Spinal cord (tissue), 10 donors: Measurements from ENCODE around the gene KANK3. TPM values are rescaled to one million over a fixed set of nuclear protein-coding genes. Genes with fewer than 3 reads are reported as not detected.

ENCODE experiments used
- DNase-seq, 6 donors: peaks; one replicate each; pipeline versions ENCODE4 v3.0.0 to v3.0.0-alpha.2; 2013 to 2015; ENCODE audit warnings: low spot score in 6 of 6, low read depth in 4 of 6
- H3K27ac ChIP-seq: one replicate; pipeline ENCODE4 v1.5.1; 2013; ENCODE audit warnings: low read depth, low read length, control low read depth
- H3K27me3 ChIP-seq: one replicate; pipeline ENCODE4 v1.6.1; 2013; ENCODE audit warnings: low read length; ENCODE audit not compliant: control insufficient read depth, insufficient read depth
- H3K36me3 ChIP-seq: one replicate; pipeline ENCODE4 v1.6.1; 2013; ENCODE audit warnings: low read length; ENCODE audit not compliant: control insufficient read depth, insufficient read depth
- H3K4me1 ChIP-seq: one replicate; pipeline ENCODE4 v1.6.1; 2013; ENCODE audit warnings: low read length; ENCODE audit not compliant: control insufficient read depth, insufficient read depth
- H3K4me3 ChIP-seq: one replicate; pipeline ENCODE4 v1.5.1; 2013; ENCODE audit warnings: low read depth, low read length, control low read depth
- H3K9me3 ChIP-seq: one replicate; pipeline ENCODE4 v1.6.1; 2013; ENCODE audit warnings: low read length; ENCODE audit not compliant: control insufficient read depth, insufficient read depth
- WGBS: methylation state at CpG from one replicate; pipeline ENCODE4 v1.1.5; 2013; ENCODE audit warnings: missing lambda C conversion rate; ENCODE audit not compliant: insufficient coverage; 5-methylcytosine and 5-hydroxymethylcytosine counted together
- polyA plus RNA-seq, 2 donors: library from polyadenylated mRNA; unstranded; fragments of 120-200 nt; gene quantifications; one replicate each; pipeline ENCODE4 v1.2.1, GENCODE V29; 2013; ENCODE audit not compliant: insufficient read length in 2 of 2
- total RNA-seq, 2 donors: library from RNA; depleted of rRNA in 1 of 2; stranded (reverse); fragments of 120-200 nt in 1 of 2; fragments of >200 nt in 1 of 2; gene quantifications; one replicate each; pipeline versions ENCODE4 v1.2.3 to v1.2.4, GENCODE V29; 2013 to 2014
- donor health status: healthy.

KANK3 gene
- total and polyA plus RNA-seq, 4 donors: 4.3 to 14.4 (median 12.7) TPM

GRCh38 chr19:8340341-8341096 lies 2.5 kb downstream of the KANK3 start:
- H3K4me3 ChIP-seq: no peak overlapping the region
- no peak overlapping the region for H3K27ac ChIP-seq
- DNase-seq: no peak

GRCh38 chr19:8338835-8339234 lies 4.2 kb downstream of the KANK3 start:
- 86% methylated on average over 3 of the region's 6 CpGs for WGBS
- DNase-seq: no peak
- peaks cover 25% of the 10 kb centered on the region for H3K4me1 ChIP-seq
- H3K9me3 ChIP-seq: no peaks in the 10 kb centered on the region
- no peak overlapping the region for H3K27ac ChIP-seq
- H3K27me3 ChIP-seq: peaks cover 52% of the 10 kb centered on the region
- no peak overlapping the region for H3K4me3 ChIP-seq
- no peaks in the 10 kb centered on the region for H3K36me3 ChIP-seq

More at GRCh38 chr19:8340341-8341096, 2.5 kb downstream of the KANK3 start:
- no peaks in the 10 kb centered on the region for H3K36me3 ChIP-seq
- whole genome bisulfite sequencing: 38% methylated on average over 15 of the region's 15 CpGs
- peaks cover 42% of the 10 kb centered on the region for H3K27me3 ChIP-seq
- peaks cover 18% of the 10 kb centered on the region for H3K4me1 ChIP-seq
- H3K9me3 ChIP-seq: no peaks in the 10 kb centered on the region

- Histone ChIP-seq H3K27ac (no peak overlapping the region), H3K27me3 (peaks cover 53% of the 10 kb centered on the region), H3K9me3 (no peaks in the 10 kb centered on the region), H3K4me3 (no peak overlapping the region), H3K4me1 (peaks cover 27% of the 10 kb centered on the region), H3K36me3 (no peaks in the 10 kb centered on the region)
- 93% methylated on average over 4 of the region's 7 CpGs for WGBS
- DNase-seq: no peak
These were observed 5.3 kb downstream of the KANK3 start for GRCh38 chr19:8337728-8338127.

- H3K36me3 ChIP-seq: no peaks in the 10 kb centered on the region
- H3K27me3 ChIP-seq: peaks cover 44% of the 10 kb centered on the region
- peaks cover 25% of the 10 kb centered on the region for H3K4me1 ChIP-seq
- H3K4me3 ChIP-seq: no peak overlapping the region
- DNase-seq: no peak
- 72% methylated on average over 6 of the region's 8 CpGs for WGBS
- H3K27ac ChIP-seq: no peak overlapping the region
- no peaks in the 10 kb centered on the region for H3K9me3 ChIP-seq
These were observed 6.4 kb downstream of the KANK3 start for GRCh38 chr19:8336660-8337059.

- Histone ChIP-seq H3K9me3 (no peaks in the 10 kb centered on the region), H3K36me3 (no peaks in the 10 kb centered on the region), H3K27me3 (peaks cover 45% of the 10 kb centered on the region), H3K27ac (no peak overlapping the region), H3K4me3 (no peak overlapping the region), H3K4me1 (peaks cover 25% of the 10 kb centered on the region)
- 39% methylated on average over 21 of the region's 27 CpGs for WGBS
- no peak for DNase-seq
These were observed 6.9 kb downstream of the KANK3 start for GRCh38 chr19:8336072-8336569.

GRCh38 chr19:8335343-8336071 lies 7.6 kb downstream of the KANK3 start:
- 4% methylated on average over 77 of the region's 79 CpGs for WGBS
- Histone ChIP-seq H3K4me3 (no peak overlapping the region), H3K27ac (no peak overlapping the region), H3K36me3 (no peaks in the 10 kb centered on the region), H3K27me3 (peaks cover 43% of the 10 kb centered on the region), H3K9me3 (no peaks in the 10 kb centered on the region), H3K4me1 (peaks cover 23% of the 10 kb centered on the region)
- DNase-seq: peak in 1 of 6 donors; percentile 11

GRCh38 chr19:8334458-8335342 lies 8.4 kb downstream of the KANK3 start:
- no peaks in the 10 kb centered on the region for H3K9me3 ChIP-seq
- peaks cover 21% of the 10 kb centered on the region for H3K4me1 ChIP-seq
- peak in 3 of 6 donors; percentile 30 to 83 (median 82) for DNase-seq
- H3K36me3 ChIP-seq: peaks cover 2% of the 10 kb centered on the region
- no peak overlapping the region for H3K4me3 ChIP-seq
- 4% methylated on average over 117 of the region's 117 CpGs for WGBS
- no peak overlapping the region for H3K27ac ChIP-seq
- H3K27me3 ChIP-seq: peaks cover 40% of the 10 kb centered on the region

GRCh38 chr19:8333767-8334457 lies 9.2 kb downstream of the KANK3 start:
- peaks cover 21% of the 10 kb centered on the region for H3K4me1 ChIP-seq
- H3K4me3 ChIP-seq: no peak overlapping the region
- H3K27ac ChIP-seq: no peak overlapping the region

More at GRCh38 chr19:8333767-8334457, 9.2 kb downstream of the KANK3 start:
- H3K9me3 ChIP-seq: no peaks in the 10 kb centered on the region
- DNase-seq: peak in 1 of 6 donors; percentile 3
- 8% methylated on average over 48 of the region's 48 CpGs for WGBS
- H3K27me3 ChIP-seq: peaks cover 40% of the 10 kb centered on the region
- H3K36me3 ChIP-seq: peaks cover 2% of the 10 kb centered on the region
